ENCODE data around the gene TP53AIP1.

The TP53AIP1 gene

GRCh38 chr11:128897826-128898225 is 44.8 kb downstream of the TP53AIP1 start:
- TF ChIP-seq CTCF (IDR thresholded peaks at IDR 0.05), result no peak
- no peaks in the 10 kb centered on the region for H3K27me3 ChIP-seq
- peaks cover 0 to 30% (median 6%) of the 10 kb centered on the region in 4 donors for H3K4me1 ChIP-seq
- no peaks in the 10 kb centered on the region for H3K36me3 ChIP-seq
- no peaks in the 10 kb centered on the region for H3K9me3 ChIP-seq
- intact Hi-C loops (cut with DNase I; ENCODE audit: low total_unique reads), result no loop called here
- H3K4me3 ChIP-seq, result no peak overlapping the region
- no peak for DNase-seq
- H3K27ac ChIP-seq, result no peak overlapping the region

GRCh38 chr11:128896356-128896755 is 46.3 kb downstream of the TP53AIP1 start:
- TF ChIP-seq CTCF (IDR thresholded peaks at IDR 0.05), result no peak
- Histone ChIP-seq H3K9me3 (no peaks in the 10 kb centered on the region), H3K4me3 (no peak overlapping the region), H3K27me3 (no peaks in the 10 kb centered on the region), H3K27ac (no peak overlapping the region), H3K4me1 (peaks cover 0 to 35% (median 6%) of the 10 kb centered on the region in 4 donors), H3K36me3 (no peaks in the 10 kb centered on the region)
- no peak for DNase-seq
- intact Hi-C loops (cut with DNase I; ENCODE audit: low total_unique reads), result no loop called here

DNA sequence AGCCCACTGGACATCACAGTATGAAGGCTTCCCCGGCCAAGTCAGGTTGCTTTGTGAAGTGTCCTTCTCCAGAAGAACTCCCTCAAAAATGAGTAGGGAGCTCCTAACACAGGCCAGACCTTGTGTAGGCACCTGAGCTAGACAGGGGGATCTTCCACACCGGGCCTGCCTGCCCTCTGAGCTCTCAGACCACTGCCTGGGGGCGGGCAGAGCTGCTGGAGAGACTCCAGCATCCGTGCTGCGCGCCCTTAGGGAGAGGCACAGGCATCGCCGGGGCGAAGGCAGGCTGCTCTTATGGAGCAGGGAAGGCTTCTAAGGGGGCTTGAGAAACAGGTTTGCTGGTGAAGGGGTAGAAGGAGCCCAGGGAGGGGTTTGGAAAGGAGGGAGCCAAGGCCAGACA is 47.1 kb downstream of the TP53AIP1 start:
- Histone ChIP-seq H3K27ac (no peak overlapping the region), H3K27me3 (no peaks in the 10 kb centered on the region), H3K36me3 (no peaks in the 10 kb centered on the region), H3K4me3 (no peak overlapping the region), H3K4me1 (peaks cover 0 to 43% (median 11%) of the 10 kb centered on the region in 4 donors), H3K9me3 (no peaks in the 10 kb centered on the region)
- DNase-seq, result no peak
- intact Hi-C loops (cut with DNase I; ENCODE audit: low total_unique reads), result no loop called here
- no peak for TF ChIP-seq CTCF (IDR thresholded peaks at IDR 0.05)

GRCh38 chr11:128894685-128895084 is 48.0 kb downstream of the TP53AIP1 start:
- no peak for DNase-seq
- no peak overlapping the region for H3K27ac ChIP-seq
- H3K4me1 ChIP-seq, result peaks cover 0 to 49% (median 17%) of the 10 kb centered on the region in 4 donors
- no peak for TF ChIP-seq CTCF (IDR thresholded peaks at IDR 0.05)
- H3K36me3 ChIP-seq, result no peaks in the 10 kb centered on the region
- intact Hi-C loops (cut with DNase I; ENCODE audit: low total_unique reads), result no loop called here
- peaks cover 0 to 3% of the 10 kb centered on the region in 2 donors for H3K27me3 ChIP-seq
- H3K4me3 ChIP-seq, result no peak overlapping the region
- H3K9me3 ChIP-seq, result no peaks in the 10 kb centered on the region

- Histone ChIP-seq H3K9me3 (no peaks in the 10 kb centered on the region), H3K27me3 (peaks cover 0 to 3% of the 10 kb centered on the region in 2 donors), H3K27ac (no peak overlapping the region), H3K36me3 (no peaks in the 10 kb centered on the region), H3K4me3 (no peak overlapping the region), H3K4me1 (peaks cover 0 to 49% (median 17%) of the 10 kb centered on the region in 4 donors)
- no peak for DNase-seq
- TF ChIP-seq CTCF (IDR thresholded peaks at IDR 0.05), result no peak
- intact Hi-C loops (cut with DNase I; ENCODE audit: low total_unique reads), result no loop called here
Measured at GRCh38 chr11:128894286-128894681, 48.4 kb downstream of the TP53AIP1 start.
